PC-9 (cell line): ENCODE measurements around the gene PLPP3.

Source experiments
- EZH2 ChIP-seq: fragments of 200-600 bp; sonication (generic); IDR thresholded peaks from 2 replicates; pipeline ENCODE4 v1.8.0; 2017; ENCODE audit warnings: antibody characterized with exemption, low read depth
- TF ChIP-seq, protein P1 (sequence below): fragments of 200-600 bp; sonication (generic); conservative IDR thresholded peaks from 2 replicates; pipeline ENCODE4 v1.6.1; 2017; ENCODE audit warnings: mixed run types, antibody characterized with exemption, mild to moderate bottlenecking, moderate library complexity

DNA sequence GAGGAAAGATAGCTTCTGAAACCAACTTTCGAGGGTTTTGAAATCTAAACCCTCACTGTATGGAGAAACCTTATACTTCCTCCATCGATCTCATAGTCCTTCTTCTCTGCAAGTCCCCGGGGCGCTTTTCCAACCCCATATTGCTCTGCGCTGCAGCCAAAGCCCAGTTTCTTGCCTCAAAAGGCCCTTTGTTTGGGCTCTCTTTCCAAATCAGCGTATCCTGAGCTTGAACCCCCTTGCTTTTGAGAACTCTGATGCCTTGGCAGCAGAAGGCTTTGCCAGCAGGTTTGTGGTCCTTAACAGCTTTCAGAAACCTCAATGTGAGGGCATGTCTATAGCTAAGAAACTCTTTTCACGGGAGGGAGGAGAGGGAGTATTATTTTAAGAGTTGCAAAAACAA lies 21.6 kb downstream of the PLPP3 start:
- TF ChIP-seq, protein P1, sequence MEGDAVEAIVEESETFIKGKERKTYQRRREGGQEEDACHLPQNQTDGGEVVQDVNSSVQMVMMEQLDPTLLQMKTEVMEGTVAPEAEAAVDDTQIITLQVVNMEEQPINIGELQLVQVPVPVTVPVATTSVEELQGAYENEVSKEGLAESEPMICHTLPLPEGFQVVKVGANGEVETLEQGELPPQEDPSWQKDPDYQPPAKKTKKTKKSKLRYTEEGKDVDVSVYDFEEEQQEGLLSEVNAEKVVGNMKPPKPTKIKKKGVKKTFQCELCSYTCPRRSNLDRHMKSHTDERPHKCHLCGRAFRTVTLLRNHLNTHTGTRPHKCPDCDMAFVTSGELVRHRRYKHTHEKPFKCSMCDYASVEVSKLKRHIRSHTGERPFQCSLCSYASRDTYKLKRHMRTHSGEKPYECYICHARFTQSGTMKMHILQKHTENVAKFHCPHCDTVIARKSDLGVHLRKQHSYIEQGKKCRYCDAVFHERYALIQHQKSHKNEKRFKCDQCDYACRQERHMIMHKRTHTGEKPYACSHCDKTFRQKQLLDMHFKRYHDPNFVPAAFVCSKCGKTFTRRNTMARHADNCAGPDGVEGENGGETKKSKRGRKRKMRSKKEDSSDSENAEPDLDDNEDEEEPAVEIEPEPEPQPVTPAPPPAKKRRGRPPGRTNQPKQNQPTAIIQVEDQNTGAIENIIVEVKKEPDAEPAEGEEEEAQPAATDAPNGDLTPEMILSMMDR, result no peak
- no peak for TF ChIP-seq EZH2
